ENCODE results near the gene PHACTR3.
"Not testable (repeated sequence)": the region's sequence is repeated elsewhere in the genome, so short reads cannot be mapped to it uniquely, and the experiment has no call there.

Gene PHACTR3

DNA sequence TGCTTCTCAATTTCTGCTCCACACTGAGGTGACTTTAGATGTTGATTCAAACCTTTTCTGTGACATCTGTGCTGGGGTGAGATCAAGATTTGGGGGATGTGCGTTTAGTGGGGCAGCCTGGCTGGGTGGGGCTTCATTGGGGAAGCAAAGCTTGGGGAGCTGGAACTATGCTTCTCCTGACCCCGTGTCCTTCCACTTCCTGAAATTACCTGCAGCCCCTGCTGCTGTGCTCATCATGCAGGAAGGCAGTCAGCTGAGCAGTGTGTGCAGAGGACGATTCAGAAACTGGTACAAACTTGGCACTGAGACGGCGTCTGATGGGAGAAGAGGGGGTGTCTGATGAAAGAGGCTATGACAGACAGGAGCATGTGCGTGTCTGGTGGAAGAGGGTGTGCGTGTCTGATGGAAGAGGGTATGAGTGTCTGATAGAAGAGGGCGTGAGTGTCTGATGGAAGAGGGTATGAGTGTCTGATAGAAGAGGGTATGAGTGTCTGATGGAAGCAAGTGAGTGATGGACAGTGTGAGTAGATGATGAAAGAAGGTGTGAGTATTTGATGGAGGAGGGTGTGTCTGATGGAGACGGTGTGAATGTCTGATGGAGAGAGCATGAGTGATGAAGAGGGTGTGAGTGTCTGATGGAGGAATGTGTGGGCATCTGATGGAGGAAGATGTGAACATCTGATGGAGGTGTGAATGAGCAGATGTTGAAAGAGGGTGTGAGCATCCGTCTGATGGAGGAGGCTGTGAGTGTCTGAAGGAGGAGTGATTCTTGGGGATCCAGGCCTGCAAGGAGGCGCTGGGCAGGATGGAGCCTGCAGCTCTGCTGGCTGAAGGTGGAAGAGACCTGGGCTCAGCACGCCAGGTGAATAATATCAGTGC lies 225.7 kb downstream of the PHACTR3 start:
- DNase-seq (ENCODE audit: low spot score) = no peak

DNA sequence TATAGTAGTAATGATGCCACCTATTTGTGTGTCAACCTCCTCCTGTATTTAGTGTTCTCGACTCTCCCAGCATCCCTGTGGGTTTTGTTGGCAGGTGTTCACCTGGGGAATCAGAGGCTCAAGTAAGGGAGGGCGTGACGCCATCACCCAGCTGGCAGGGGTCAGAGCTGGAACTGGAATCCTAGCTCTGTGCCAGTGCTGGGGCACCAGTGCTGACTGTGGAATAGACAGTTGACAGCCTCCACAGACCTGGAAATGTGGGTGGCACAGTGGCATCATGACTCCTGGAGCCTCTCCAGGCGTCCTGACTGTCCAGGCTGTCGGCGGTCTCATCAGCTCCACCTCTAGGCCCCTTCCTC lies 226.3 kb downstream of the PHACTR3 start:
- no peak for DNase-seq (ENCODE audit: low spot score)

DNA sequence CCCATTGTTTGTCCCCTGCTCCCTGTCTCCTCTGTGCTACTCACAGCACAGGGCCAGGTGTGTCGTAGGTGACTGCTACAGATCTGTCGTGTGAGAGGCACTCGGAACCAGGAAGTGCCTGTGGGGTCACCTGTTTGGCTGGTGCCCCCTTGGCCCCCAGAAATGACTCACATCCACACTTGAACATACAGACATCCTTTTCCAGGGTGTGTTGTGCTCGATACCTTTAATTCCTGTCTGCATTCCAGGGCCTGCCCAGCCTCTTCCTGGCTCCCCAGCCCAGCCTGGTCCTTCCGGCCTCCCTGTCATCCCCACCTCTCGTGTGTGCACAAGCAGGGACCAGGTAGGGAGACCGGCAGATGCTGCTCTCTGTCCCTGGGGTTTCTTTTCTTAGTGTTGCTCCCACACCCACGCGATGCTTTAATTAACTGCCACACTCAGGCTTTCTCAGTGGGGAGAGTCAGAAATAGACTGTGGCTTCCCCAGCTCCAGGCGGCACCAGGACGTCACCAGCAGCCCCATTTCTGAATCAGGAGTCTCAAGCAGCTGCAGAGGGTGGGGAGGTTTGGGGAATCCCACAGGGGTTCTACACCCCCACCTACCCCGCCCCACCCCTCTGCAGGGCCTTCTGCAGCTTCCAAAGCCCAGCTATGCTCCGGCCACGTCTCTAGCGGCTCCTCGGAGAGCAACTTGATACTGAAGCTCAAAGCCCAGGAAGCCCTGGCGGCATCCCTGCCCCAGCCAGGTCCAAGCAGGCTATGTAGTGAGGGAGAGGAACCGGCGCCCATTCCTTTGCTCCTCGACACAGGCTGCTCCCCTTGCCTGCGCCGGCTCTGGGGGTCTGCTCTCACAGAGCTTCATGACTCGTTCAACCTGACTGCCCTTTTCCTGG lies 226.9 kb downstream of the PHACTR3 start:
- DNase-seq (ENCODE audit: low spot score) = no peak

DNA sequence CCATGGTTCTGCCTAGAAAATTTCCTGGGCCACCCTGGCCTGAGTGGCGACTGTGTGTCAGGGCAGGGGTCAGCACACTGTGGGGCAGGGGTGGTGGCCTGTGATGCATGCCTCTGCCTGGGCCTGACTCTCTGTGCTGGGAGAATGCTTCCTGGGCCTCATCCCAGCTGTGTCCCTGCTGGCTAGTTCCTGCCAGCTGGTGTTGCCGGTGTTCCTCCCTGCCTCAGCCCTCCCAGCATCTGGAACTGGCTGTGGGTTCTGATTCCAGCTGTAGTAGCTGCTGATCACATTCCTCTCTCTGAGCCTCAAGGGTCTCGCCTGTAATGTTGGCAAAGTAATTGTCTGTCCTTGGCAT lies 227.6 kb downstream of the PHACTR3 start:
- DNase-seq (ENCODE audit: low spot score) = no peak

DNA sequence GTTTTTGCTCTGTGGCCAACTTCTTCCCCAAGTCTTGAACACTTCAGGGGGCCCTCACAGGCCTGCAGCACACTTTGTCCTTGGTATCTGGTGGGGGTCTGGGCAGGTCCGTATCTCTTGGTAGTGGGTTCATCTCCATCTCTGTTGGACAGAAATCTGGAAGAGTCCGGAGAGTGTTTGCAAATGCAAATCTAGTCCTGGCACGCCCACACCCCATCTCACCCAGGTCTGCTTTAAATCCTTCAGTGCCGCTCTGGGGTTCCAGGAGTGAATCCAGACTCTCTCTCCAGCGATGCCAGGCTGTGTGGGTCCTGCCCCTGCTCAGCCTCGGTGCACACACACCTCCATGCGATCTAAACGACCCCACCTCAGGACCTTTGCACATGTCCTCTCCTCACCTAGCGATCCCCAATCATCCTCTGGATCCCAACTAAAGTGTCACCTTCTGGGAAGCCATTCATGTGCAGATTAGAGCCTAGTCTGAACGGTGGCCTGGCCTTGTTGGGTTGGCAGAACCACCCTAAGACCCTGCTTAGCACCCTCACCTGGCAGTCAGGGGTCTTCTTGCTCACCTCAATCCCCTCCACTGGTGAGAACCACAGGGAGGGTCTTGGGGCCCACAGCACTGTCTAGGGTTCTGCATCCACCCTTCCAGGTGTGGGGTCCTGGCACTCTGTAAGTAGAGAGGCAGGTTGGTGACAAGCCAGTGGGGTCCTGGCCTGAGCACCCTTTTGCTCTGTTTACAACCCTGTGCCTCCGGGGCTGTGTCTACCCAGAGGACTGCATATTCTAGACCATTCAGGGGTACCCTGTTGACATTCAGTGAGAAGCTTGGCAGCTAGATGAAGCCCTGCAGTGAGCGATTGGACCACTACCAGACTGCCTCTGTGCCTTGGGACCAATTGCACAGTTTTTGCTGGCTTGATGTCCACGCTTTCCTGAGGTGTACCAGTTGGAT lies 228.3 kb downstream of the PHACTR3 start:
- DNase-seq (ENCODE audit: low spot score) = no peak

DNA sequence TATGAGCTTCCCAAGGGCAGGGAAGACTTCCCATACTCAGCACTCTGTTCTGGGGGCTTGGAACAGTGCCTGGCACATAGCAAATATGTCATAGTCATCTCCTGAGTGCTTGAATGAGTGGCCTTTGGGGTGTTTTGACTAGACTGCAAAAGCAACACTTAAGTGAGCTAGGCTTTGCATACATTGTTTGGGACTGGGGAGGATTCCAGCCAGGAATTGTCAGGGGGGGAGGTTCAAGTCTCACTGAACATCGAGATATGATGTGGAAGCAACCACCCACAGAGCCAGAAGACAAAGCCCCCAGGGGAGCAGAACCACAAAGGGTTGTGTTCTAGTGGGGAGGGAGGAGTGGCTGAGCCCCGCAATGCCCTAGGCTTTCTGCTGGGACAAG lies 230.7 kb downstream of the PHACTR3 start:
- no peak for DNase-seq (ENCODE audit: low spot score)

DNA sequence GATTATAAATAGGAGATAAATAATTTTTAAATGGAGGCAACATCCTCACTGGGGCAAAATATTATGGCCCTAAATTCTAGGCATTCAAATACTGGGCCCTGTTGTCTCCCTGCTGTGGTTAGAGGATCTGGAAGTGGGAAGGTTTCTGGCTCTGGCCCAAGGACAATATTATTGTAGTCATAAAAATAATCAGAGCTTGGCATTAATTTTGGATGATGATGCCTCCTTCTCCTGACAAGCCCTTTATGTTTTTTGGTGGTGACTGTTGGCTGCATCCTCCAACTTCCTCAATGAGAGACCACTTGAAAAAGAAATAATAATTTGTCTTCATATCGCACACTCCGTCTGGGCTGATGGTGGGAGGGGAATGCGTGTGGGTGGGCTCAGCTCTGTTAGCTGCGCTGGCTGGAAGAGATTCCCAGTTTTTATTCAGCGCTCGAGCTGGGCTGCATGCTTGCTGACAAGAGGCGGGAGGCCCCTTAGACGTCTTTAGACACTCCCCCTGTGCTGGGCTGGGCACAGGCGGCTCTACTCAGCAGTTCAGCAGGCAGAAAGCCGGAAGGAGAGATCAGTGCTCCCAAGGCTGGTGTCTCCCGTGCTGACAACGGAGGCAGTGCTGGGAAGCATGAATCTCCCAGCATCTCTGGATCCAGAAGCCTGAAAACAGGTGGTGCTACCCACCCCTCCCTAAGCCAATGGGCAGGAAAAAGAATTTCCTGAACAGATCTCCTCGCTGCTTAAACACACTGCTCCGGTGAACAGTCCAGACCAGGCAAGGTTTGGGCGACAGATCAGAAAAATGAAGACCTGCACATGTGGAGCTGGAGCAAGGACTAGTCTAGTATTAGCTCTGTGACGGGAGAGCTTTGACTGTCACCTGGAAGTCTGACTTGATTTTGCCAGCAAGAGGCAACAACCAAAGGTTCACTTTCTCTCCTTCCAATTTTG lies 231.4 kb downstream of the PHACTR3 start:
- no peak for DNase-seq (ENCODE audit: low spot score)

DNA sequence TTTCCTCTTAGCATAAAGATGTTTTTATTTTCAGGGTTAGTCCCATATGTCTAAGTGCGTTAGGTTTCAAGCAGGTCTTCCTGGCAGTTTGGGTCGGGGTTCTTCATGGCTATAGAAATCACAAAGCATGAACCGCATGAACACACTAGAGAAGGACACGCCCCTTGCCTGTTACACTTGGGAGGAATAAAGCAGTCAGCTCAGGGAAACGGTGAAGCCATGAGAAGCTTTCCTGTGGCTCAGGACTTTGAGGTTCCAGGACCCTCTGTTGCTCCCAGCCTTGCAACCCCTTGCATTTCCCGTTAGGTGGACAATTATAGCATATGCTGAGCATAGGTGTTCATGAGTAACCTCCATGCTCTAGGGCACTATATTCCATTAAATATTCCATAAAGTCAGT lies 232.4 kb downstream of the PHACTR3 start:
- no peak for DNase-seq (ENCODE audit: low spot score)

DNA sequence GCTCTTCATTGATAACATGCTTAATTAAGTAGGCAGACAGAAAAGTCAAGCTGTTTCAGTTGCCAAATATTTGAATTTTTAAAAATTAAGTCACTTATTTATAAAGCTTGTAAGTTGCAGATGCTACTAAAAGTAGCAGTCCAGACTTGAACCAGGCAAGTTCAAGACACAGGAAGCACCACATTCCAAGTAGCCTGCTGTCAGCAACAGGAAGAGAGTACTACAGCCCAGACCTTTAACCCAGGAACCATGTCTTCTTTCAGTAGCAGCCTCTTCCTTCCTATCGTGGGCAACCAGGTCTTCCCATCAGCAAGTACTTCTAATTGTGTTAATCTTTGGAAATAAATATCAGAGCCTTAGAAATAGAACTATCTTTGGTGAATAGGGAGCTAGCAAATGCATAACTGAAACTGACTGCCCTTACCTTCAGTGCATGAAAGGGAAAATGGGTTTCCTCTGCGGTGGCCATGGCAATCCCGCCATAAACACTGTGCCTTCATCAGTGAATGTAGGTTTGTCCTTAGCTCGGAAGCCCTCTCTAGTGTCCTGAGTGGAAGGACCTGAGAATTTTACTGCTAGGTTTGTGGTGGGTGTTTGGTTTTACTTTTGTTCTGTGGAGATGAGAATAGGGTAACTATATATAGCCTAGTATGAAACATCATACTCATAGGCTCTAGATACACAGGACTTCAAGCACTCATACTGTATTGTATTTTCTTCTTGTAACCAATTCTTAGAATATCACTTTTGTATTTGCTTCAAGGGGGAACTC lies 233.5 kb downstream of the PHACTR3 start:
- no peak for DNase-seq (ENCODE audit: low spot score)

DNA sequence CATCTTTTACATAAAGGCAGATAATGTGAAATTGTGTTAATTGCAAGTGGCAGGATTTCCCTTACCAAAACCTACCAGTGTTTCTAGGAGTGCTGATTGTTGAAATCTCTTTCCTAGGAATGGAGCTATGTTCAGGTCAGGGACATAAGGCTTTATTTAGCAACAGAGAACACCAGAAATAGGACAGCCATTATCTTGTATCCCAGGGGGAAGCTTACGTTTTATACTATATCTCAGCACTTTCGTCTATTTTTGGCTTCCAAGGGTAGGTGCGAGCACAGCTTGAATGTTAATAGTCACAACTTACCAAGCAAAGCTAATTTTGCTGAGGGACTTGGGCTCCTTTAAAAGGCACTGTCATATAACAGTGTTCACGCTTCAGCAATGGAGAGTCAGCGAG lies 235.1 kb downstream of the PHACTR3 start:
- DNase-seq (ENCODE audit: low spot score) = no peak

DNA sequence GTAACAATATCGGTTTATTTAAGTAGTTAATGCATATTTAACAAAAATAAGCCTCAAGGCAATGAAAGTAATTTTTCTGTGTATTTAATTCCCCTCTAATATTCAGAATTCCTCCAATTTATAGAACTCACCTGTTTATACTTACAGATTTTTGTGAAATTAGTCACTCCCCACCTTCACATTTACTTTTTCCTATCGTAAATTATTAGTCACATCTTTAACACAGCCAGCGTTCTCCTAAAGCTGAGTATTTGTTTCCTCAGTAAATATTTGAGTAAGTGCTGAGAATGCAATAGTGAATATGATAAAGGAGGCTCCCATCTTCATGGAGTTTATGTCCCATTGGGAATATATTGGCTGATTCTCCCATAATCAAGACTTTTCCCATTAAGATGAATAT lies 241.1 kb downstream of the PHACTR3 start:
- DNase-seq (ENCODE audit: low spot score) = no peak

DNA sequence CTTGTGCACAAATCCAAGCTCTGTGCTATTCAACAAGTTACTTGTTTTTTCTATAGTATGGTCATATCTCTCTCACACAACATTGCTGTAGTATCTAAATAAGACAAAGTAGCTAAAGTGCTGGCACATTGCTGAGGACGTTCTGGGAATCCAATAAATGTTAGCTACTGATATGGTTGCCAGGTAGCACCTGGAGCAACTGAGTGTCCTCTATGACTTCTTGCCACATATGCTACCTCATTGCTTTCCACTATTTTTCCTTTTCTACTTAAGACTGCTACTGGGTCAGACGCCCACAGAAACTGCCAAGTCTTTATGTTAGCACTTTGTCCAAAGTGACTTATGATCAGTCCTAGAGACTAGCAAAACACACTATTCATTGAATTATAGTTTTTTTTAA lies 243.8 kb downstream of the PHACTR3 start:
- DNase-seq (ENCODE audit: low spot score) = no peak

DNA sequence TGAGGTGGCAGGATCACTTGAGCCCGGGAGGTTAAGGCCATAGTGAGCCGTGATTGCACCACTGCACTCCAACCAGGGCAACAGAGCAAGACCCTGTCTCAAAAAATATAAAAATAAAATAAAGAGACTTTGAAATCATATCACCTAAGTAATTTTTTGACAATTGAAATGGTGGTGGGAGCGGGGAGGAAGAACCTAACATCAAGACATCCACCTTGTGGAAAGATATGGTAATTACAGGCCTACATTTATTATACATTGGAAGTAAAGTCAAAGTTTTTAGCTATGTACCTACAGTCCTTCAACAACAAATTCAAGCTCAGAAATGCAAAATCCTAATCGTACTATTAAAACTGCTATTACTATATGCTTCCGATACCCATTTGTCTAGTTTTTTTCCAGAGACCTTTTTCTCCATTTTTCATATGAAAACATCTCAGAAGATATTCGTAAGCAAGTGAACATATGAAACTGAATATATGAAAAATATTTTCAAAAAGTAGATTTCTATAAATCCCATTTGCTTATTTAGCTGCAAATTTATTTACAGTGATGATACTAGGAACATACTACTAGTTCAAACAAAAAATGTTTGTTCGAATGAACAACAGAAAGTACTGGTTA lies 245.8 kb downstream of the PHACTR3 start:
- no peak for DNase-seq (ENCODE audit: low spot score)

DNA sequence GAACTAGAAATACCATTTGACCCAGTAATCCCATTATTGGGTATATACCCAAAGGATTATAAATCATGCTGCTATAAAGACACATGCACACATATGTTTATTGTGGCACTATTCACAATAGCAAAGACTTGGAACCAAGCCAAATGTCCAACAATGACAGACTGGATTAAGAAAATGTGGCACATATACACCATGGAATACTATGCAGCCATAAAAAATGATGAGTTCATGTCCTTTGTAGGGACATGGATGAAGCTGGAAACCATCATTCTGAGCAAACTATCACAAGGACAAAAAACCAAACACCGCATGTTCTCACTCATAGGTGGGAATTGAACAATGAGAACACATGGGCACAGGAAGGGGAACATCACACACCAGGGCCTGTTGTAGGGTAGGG lies 252.2 kb downstream of the PHACTR3 start:
- DNase-seq (ENCODE audit: low spot score) = not testable (repeated sequence)

DNA sequence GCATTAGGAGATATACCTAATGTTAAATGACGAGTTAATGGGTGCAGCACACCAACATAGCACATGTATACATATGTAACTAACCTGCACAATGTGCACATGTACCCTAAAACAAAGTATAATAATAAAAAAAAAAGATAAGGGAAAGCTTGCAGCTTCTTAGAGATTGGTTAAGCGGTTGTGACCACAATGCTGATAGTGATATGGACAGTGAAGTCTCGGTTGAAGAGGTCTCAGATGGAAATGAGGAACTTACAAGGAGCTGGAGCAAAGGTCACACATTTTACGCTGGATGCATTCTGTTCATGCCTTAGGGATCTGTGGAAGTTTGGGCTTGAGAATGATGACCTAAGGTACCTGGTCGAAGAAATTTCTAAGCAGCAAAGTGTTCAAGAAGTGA lies 252.6 kb downstream of the PHACTR3 start:
- not testable (repeated sequence) for DNase-seq (ENCODE audit: low spot score)

DNA sequence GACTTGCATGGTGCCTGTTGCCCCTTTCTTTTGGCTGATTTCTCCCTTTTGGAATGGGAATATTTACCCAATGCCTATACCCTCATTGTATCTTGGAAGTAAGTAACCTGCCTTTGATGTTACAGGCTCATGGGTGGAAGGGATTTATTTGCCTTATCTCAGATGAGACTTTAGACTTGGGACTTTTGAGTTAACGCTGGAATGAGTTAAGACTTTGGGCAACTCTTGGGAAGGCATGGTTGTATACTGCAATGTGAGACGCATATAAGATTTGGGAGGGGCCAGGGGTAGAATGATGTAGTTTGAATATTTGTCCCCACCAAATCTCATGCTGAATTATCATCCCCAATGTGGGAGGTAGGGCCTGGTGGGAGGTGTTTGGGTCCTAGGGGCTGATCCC lies 253.6 kb downstream of the PHACTR3 start:
- DNase-seq (ENCODE audit: low spot score) = no peak

DNA sequence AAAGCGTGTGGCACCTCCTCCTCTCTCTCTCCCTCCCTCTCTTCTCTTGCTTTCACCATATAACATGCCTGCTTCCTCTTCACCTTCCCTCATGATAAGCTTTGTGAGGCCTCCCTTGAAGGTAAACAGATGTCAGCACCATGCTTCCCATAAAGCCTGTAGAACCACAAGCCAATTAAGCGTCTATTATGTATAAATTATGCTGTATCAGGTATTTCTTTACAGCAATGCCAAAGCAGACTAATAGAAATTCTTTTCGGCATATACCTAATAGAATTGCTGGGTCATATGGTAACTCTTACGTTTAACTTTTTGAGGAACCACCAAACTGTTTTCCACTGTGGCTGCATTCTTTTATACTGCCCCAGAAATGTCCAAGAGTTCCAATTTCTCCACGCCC lies 254.1 kb downstream of the PHACTR3 start:
- no peak for DNase-seq (ENCODE audit: low spot score)

DNA sequence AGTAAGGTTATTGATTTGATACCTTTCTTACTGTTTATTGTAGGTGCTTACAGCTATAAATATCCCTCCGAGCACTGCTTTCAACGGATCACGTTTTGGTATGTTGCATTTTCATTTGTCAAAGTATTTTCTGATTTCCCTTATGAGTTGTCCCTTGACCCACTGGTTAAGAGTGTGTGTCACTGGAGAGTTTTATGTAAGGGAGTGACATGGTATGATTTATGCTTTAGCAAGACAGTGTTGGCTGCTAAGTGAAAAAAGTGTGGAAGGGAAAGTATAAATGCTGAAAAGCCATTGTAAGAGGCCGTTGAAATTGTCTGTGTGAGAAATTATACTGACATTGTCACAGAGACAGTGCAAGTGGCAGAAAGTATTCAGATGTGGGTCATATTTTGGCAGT lies 257.1 kb downstream of the PHACTR3 start:
- no peak for DNase-seq (ENCODE audit: low spot score)

DNA sequence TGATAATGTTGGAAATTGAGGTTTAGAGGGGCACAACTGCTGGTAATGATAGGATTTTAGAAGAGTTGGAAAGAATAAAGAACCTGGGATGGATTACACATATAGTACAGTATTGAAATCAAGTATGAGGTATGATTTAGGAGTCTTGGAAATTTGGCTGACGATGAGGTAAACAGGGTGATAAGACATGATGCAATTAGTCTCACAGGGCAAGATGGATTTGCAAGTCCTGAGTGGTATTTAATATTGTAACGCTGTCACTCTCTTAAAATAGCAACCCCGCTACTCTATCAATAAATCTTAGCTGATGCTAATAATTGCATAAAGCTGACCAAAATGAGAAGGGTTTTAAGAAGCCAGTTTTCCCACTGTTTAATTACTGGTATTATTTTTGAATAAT lies 258.7 kb downstream of the PHACTR3 start:
- no peak for DNase-seq (ENCODE audit: low spot score)

DNA sequence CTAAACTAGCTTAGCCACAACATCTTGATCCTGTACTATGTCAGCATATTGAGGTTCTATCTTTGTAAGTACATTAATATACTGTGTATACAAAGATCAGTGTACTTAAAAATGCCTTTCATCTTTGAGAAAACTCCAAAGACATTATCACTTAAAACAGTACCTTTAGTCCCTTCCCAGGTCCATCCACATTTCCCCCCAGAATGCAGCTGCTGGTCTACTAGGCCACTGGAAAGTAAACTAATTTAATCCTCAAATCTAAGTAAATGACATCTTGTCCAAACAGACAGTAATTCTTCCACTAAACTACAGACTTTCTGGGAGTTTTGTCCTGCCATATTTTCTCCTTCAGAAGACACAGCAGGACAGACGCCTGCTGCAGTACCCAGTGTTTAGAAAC lies 260.4 kb downstream of the PHACTR3 start:
- DNase-seq (ENCODE audit: low spot score) = no peak

Measured in CD4-positive, alpha-beta T cell treated with Interleukin-15 for 4 hours (primary cell).